A549 treated with Mapracorat at 1 μM for 4 hours (cell line): ENCODE measurements around the gene GAS2L1. TPM values are rescaled to one million over a fixed set of nuclear protein-coding genes. Genes with fewer than 3 reads are reported as not detected.

Experiments used
- total RNA-seq: library from RNA; stranded (reverse); fragments of 200-300 nt; extraction: Qiagen RNA extraction; gene quantifications from 5 replicates; pipeline ENCODE4 v1.2.3, GENCODE V29; 2022

GAS2L1 gene
- total RNA-seq = 23.5 to 38.2 TPM (median 34.7 TPM) in 5 replicates

DNA sequence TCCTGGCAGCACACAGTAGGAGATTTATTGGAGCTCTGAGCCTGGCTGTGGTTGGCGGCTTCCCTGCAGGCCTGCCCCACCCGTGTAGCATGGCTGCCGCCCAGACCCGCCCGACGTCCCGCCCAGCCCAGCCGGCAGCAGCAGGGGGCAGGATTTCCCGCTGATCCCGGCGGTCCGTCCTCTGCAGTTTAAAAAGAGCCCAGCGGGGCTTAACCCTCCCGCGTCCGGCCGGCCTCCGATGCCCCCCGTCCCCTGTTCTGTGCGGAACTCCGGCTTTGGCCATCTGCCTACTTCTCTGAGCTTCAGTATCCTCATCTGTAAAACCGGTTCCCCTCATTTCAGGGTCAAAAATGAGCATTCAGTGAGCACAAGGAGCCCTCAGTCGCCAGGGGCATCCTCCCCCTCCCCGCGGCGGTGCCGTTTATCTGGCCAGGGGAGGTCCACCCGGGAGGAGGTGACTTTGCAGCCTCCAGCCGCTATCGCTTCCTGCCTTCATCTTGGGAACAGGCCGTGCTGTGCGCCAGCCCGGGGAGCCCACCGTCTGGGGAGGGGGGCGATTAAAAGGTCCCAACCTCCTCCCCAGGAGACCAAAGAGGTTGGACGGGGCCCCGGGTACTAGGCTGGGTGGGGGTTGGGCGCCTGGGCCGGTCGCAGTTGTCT, at the start of gene GAS2L1:
Gene GAS2L1, plus strand, starts transcription at position 476 of the 660 bp plus-strand sequence. CDS start 1,456 bp downstream, outside the sequence.

DNA sequence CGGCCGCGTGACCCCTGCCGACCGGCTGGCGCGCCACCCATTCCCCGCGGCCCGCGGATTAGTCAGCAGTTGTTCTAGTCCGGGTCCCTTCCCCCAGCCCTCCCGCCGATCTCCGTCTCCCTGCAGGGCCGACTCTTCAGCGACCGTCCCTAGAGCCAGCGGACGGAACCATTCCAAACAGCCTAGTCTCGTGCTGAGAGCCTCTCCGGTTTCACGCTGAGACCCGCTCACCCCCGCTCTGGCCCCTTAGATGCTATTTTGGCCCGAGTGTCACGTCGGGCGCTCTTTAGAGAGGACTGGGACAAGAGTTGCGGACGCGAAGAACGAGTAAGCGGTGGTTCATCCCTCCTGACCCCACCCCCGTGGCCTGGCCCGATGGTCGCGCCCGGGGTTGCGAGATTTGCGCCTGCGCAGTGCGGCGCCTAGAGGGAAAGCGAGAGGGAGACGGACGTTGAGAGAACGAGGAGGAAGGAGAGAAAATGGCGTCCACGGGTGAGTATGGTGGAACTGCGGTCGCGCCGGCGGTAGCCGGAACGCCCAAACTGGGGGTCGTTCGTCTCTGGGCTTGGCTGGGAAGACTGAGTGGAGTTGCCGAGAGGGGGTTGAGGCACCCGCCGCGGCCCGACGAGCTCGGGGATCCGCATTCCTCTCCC, 38.5 kb upstream of the GAS2L1 start, which contains the start of the genes EWSR1 and RHBDD3:
Gene EWSR1, plus strand, starts transcription at position 411 of the 653 bp plus-strand sequence. Its CDS starts 69 bp downstream, at position 480.
Gene RHBDD3, minus strand, starts transcription at position 124 of the 653 bp plus-strand sequence. CDS start 2,355 bp downstream, outside the sequence.

DNA sequence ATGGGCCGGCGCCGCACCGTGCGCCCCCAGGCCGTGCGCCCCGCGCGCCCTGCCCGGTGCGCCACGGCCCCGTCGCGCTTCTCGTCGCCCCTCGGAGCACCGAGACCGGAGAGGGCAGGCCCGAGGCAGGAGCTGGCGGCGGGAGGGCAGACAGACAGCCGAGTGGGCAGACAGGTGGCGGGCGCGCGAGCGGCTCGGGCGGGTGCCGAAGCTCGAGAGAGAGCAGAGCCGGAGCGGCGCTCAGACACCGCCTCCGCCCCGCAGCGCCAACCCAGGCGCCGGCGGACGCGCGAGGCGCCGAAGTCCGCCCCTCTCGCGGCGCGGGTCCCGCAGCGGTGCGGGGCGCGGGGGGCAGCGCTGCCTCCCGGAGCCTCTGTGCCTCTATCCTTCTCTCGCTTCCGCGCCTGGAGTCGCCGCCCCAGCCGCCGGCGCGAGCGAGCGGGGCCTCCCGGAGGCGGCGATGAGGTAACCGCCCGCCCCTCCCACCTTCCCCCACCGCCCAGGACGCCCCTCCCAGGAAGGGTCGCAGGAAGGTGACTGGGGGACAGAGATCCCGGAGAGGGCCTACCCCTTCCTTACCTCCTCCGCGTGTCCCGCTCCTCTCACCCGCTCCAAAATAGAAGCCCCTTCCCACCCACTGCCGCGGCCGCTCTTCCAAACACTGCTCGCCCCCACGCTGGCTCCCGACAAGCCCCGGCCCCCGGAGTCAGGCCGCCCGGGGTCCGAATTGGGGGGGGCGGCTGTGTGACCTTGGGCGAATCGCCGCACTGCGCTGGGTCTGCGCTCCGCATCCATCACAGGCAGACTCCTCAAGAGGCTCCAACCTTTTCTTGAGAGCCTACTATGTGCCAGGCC, 9.1 kb downstream of the GAS2L1 start, which contains the start of gene RASL10A:
Gene RASL10A, minus strand, starts transcription at position 412 of the 855 bp plus-strand sequence. CDS start 451 bp downstream, outside the sequence.

Other genes starting within 250 kb of the GAS2L1 start
- not detected in 5 replicates for gene C22orf31, start 244.8 kb upstream of the GAS2L1 start, total RNA-seq
- gene KREMEN1, start 233.6 kb upstream of the GAS2L1 start, total RNA-seq = 3.5 to 4.7 TPM (median 4.2 TPM) in 5 replicates
- gene EMID1, start 100.8 kb upstream of the GAS2L1 start, total RNA-seq = 0.29 to 0.40 TPM (median 0.36 TPM) in 5 replicates
- 19.1 to 31.8 TPM (median 26.2 TPM) in 5 replicates for gene RHBDD3, start 38.7 kb upstream of the GAS2L1 start, total RNA-seq
- 207 to 231 TPM (median 215 TPM) in 5 replicates for gene EWSR1, start 38.4 kb upstream of the GAS2L1 start, total RNA-seq
- 0.34 to 0.87 TPM (median 0.54 TPM) in 4 of 5 replicates, not detected in the other for gene RASL10A, start 9.0 kb downstream of the GAS2L1 start, total RNA-seq
- gene AP1B1, start 81.9 kb downstream of the GAS2L1 start, total RNA-seq = 21.8 to 27.4 TPM (median 26.3 TPM) in 5 replicates
- not detected in 5 replicates for gene RFPL1, start 131.9 kb downstream of the GAS2L1 start, total RNA-seq
- gene NEFH, start 173.6 kb downstream of the GAS2L1 start, total RNA-seq = 0.03 to 0.16 TPM (median 0.09 TPM) in 5 replicates
- gene THOC5, start 247.1 kb downstream of the GAS2L1 start, total RNA-seq = 27.3 to 34.6 TPM (median 32.0 TPM) in 5 replicates